Measurements from ENCODE around the gene KNSTRN.

GRCh38 chr15:40399370-40399769, 16.8 kb downstream of the KNSTRN start:
- TF ChIP-seq, protein P1, sequence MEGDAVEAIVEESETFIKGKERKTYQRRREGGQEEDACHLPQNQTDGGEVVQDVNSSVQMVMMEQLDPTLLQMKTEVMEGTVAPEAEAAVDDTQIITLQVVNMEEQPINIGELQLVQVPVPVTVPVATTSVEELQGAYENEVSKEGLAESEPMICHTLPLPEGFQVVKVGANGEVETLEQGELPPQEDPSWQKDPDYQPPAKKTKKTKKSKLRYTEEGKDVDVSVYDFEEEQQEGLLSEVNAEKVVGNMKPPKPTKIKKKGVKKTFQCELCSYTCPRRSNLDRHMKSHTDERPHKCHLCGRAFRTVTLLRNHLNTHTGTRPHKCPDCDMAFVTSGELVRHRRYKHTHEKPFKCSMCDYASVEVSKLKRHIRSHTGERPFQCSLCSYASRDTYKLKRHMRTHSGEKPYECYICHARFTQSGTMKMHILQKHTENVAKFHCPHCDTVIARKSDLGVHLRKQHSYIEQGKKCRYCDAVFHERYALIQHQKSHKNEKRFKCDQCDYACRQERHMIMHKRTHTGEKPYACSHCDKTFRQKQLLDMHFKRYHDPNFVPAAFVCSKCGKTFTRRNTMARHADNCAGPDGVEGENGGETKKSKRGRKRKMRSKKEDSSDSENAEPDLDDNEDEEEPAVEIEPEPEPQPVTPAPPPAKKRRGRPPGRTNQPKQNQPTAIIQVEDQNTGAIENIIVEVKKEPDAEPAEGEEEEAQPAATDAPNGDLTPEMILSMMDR (conservative IDR thresholded peaks at IDR 0.05), result no peak
- no peak for TF ChIP-seq ZFX (IDR thresholded peaks at IDR 0.05)
